MCF 10A (cell line): ENCODE measurements around the gene ADCY1. TPM values are rescaled to one million over a fixed set of nuclear protein-coding genes. Genes with fewer than 3 reads are reported as not detected.

Experiments used
- BruUV-seq: library from RNA; stranded (reverse); fragments of 400-500 nt; replicated peaks from 2 replicates; lab custom pipeline; 2021; lab: Mats Ljungman, UMichigan
- CTCF ChIA-PET: fragments of 300-600 bp; sonication (Branson Sonifier 250); formaldehyde crosslinking; extraction: SDS; loops from one replicate; lab custom pipeline; 2021; ENCODE audit warnings: antibody characterized with exemption, inconsistent platforms; lab: Yijun Ruan, JAX
- POLR2A ChIA-PET: fragments of 300-600, 350-650 bp; sonication (Branson Sonifier 250); formaldehyde crosslinking; extraction: SDS; loops from one replicate; lab custom pipeline; 2020; ENCODE audit warnings: antibody characterized with exemption, inconsistent platforms; lab: Yijun Ruan, JAX
- DNase-seq: peaks from one replicate; pipeline ENCODE4 v3.0.0-alpha.2; 2018; ENCODE audit not compliant: unreplicated experiment
- H3K27ac Mint-ChIP-seq: one replicate; pipeline ENCODE4 v1.8.0; 2022; ENCODE audit warnings: mild to moderate bottlenecking, low read depth, mixed read lengths; ENCODE audit not compliant: unreplicated experiment
- H3K27me3 Mint-ChIP-seq: one replicate; pipeline ENCODE4 v1.8.0; 2022; ENCODE audit warnings: mixed read lengths; ENCODE audit not compliant: insufficient read depth, unreplicated experiment
- H3K36me3 Mint-ChIP-seq: one replicate; pipeline ENCODE4 v1.8.0; 2022; ENCODE audit warnings: mild to moderate bottlenecking, moderate library complexity, mixed read lengths; ENCODE audit not compliant: insufficient read depth, unreplicated experiment
- H3K4me1 Mint-ChIP-seq: one replicate; pipeline ENCODE4 v1.8.0; 2022; ENCODE audit warnings: mixed read lengths; ENCODE audit not compliant: insufficient read depth, unreplicated experiment
- H3K4me3 Mint-ChIP-seq: one replicate; pipeline ENCODE4 v1.8.0; 2022; ENCODE audit warnings: mild to moderate bottlenecking, moderate library complexity, mixed read lengths; ENCODE audit not compliant: unreplicated experiment
- H3K9me3 Mint-ChIP-seq: one replicate; pipeline ENCODE4 v1.8.0; 2022; ENCODE audit warnings: mixed read lengths; ENCODE audit not compliant: unreplicated experiment
- intact Hi-C: fragments of 100-400 bp; cut with micrococcal nuclease; formaldehyde crosslinking; loops from 2 replicates; pipeline ENCODE4 v1.14.1; 2022
- total RNA-seq: library from RNA; stranded (reverse); gene quantifications from 2 replicates; pipeline ENCODE4 v1.2.3, GENCODE V29; 2022
- TF ChIP-seq, protein P1 (sequence below): fragments of 200-600 bp; IDR thresholded peaks from one replicate; pipeline ENCODE4 v1.8.0; 2022; ENCODE audit warnings: antibody characterized with exemption, mild to moderate bottlenecking; ENCODE audit not compliant: unreplicated experiment

Gene ADCY1
- total RNA-seq, 1 experiment from 2014 or later, result 0.61 TPM

GRCh38 chr7:45716380-45717203, 142.4 kb downstream of the ADCY1 start:
- DNase-seq, result no peak
- intact Hi-C loops, result no loop called here
- no peak overlapping the region for H3K27ac Mint-ChIP-seq
- peaks cover 23% of the 10 kb centered on the region for H3K27me3 Mint-ChIP-seq
- BruUV-seq, result no TSS peak
- H3K4me1 Mint-ChIP-seq, result no peaks in the 10 kb centered on the region
- TF ChIP-seq, protein P1, sequence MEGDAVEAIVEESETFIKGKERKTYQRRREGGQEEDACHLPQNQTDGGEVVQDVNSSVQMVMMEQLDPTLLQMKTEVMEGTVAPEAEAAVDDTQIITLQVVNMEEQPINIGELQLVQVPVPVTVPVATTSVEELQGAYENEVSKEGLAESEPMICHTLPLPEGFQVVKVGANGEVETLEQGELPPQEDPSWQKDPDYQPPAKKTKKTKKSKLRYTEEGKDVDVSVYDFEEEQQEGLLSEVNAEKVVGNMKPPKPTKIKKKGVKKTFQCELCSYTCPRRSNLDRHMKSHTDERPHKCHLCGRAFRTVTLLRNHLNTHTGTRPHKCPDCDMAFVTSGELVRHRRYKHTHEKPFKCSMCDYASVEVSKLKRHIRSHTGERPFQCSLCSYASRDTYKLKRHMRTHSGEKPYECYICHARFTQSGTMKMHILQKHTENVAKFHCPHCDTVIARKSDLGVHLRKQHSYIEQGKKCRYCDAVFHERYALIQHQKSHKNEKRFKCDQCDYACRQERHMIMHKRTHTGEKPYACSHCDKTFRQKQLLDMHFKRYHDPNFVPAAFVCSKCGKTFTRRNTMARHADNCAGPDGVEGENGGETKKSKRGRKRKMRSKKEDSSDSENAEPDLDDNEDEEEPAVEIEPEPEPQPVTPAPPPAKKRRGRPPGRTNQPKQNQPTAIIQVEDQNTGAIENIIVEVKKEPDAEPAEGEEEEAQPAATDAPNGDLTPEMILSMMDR, result no peak
- CTCF ChIA-PET, result interaction anchor here (0.5 kb wide), 1 partner anchor 661 kb away, joined by 3 read pairs; no protein-coding TSS in a partner anchor
- H3K36me3 Mint-ChIP-seq, result no peaks in the 10 kb centered on the region
- no peaks in the 10 kb centered on the region for H3K9me3 Mint-ChIP-seq
- POLR2A ChIA-PET, result no interaction called here
- H3K4me3 Mint-ChIP-seq, result no peak overlapping the region

DNA sequence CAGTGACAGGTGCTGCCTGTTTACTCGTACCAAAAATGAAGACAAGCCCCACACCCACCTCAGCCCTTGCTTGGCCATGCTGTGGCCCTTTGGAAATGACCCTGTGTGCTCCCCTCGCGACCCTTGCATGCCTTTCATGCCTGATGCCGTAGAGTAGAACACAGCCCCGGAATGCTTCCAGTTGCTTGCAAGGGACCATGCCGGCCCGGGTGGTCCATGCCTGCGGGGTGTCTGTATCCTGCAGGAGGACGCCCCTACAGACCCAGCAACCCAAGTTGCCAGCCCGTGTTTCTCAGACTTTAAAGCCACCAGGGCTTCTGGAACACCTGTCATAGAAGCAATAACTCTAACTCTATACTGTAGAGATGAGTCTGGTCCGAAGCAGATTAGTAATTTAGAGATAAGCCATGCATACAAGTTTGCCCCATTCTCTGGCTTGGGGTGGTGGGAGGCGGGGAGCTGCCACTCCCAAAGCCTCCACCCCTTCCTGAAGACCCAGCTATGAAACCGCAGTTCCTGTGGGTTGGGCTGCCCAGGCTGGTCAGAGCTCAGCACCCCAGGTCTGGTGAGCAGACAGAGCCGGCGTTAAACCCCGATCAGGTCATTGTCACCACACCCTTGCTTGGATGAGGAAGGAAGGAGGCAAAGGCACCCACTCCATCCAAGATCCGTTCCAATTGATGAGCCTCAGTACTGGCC, 143.5 kb downstream of the ADCY1 start:
- H3K4me3 Mint-ChIP-seq, result no peak overlapping the region
- no peaks in the 10 kb centered on the region for H3K9me3 Mint-ChIP-seq
- no peaks in the 10 kb centered on the region for H3K4me1 Mint-ChIP-seq
- CTCF ChIA-PET, result no interaction called here
- no TSS peak for BruUV-seq
- no peak overlapping the region for H3K27ac Mint-ChIP-seq
- H3K27me3 Mint-ChIP-seq, result peaks cover 23% of the 10 kb centered on the region
- intact Hi-C loops, result no loop called here
- no peak for DNase-seq
- POLR2A ChIA-PET, result no interaction called here
- TF ChIP-seq, protein P1, result no peak
- H3K36me3 Mint-ChIP-seq, result no peaks in the 10 kb centered on the region

GRCh38 chr7:45718464-45719330, 144.5 kb downstream of the ADCY1 start:
- Mint-ChIP-seq H3K9me3 (no peaks in the 10 kb centered on the region), H3K4me3 (no peak overlapping the region), H3K36me3 (peaks cover 7% of the 10 kb centered on the region), H3K4me1 (no peaks in the 10 kb centered on the region), H3K27ac (no peak overlapping the region), H3K27me3 (peaks cover 23% of the 10 kb centered on the region)
- no TSS peak for BruUV-seq
- TF ChIP-seq, protein P1, result no peak
- ChIA-PET CTCF (interaction anchor here (0.5 kb wide), 1 partner anchor 22 kb away, joined by 4 read pairs; no protein-coding TSS in a partner anchor), POLR2A (no interaction called here)
- DNase-seq, result no peak
- intact Hi-C loops, result no loop called here
